Lower lobe of right lung (tissue), 2 donors: Measurements from ENCODE around the gene TMEM107. TPM values are rescaled to one million over a fixed set of nuclear protein-coding genes. Genes with fewer than 3 reads are reported as not detected.
A peak's percentile ranks its signal among the peaks of the same experiment; 100 is the strongest.
"Not testable (repeated sequence)": the region's sequence is repeated elsewhere in the genome, so short reads cannot be mapped to it uniquely, and the experiment has no call there.

Experiments used
- ATAC-seq, 2 donors: fragments of 200-7000 bp; cut with Tn5 transposase; one replicate each; pipeline ENCODE4 v1.9.1; 2020 to 2022; ENCODE audit warnings: mild to moderate bottlenecking in 2 of 2, moderate library complexity in 2 of 2
- DNase-seq: peaks from one replicate; pipeline ENCODE4 v3.0.0-alpha.2; 2020
- H3K27ac ChIP-seq: fragments of 200-600 bp; one replicate; pipeline ENCODE4 v1.8.0; 2022
- H3K27me3 ChIP-seq: fragments of 200-600 bp; one replicate; pipeline ENCODE4 v1.8.0; 2022; ENCODE audit warnings: low read depth
- H3K36me3 ChIP-seq: fragments of 200-600 bp; one replicate; pipeline ENCODE4 v1.8.0; 2022; ENCODE audit warnings: mild to moderate bottlenecking
- H3K4me1 ChIP-seq: fragments of 200-600 bp; one replicate; pipeline ENCODE4 v1.8.0; 2022
- H3K4me3 ChIP-seq: fragments of 200-600 bp; one replicate; pipeline ENCODE4 v1.8.0; 2022; ENCODE audit warnings: mild to moderate bottlenecking
- H3K9me3 ChIP-seq: fragments of 200-600 bp; one replicate; pipeline ENCODE4 v1.8.0; 2022
- CTCF ChIP-seq: fragments of 200-600 bp; IDR thresholded peaks from one replicate; pipeline ENCODE4 v1.8.0; 2022; ENCODE audit warnings: antibody characterized with exemption, mild to moderate bottlenecking
- intact Hi-C: fragments of 100-400 bp; cut with DNase I; formaldehyde crosslinking; loops from one replicate; pipeline ENCODE4 v1.11.0; 2022
- total RNA-seq: library from RNA; stranded (reverse); fragmentation: NEBNext Ultra II Directional; extraction: Animal tissue kit (Norgen Biotek cat#: 25700); gene quantifications from one replicate; pipeline ENCODE4 v1.2.1, GENCODE V29; 2021
- donor health status: DM: no; HTN: yes; CAD: no; lungs with severe emphysema.

Gene TMEM107
- total RNA-seq, 1 donor from 2014 or later = 12.9 TPM

GRCh38 chr17:8222380-8222629, 46.1 kb upstream of the TMEM107 start:
- Histone ChIP-seq H3K27ac (peak overlapping the region; percentile 99), H3K4me1 (peaks cover 26% of the 10 kb centered on the region), H3K9me3 (no peaks in the 10 kb centered on the region), H3K36me3 (peaks cover 2% of the 10 kb centered on the region), H3K4me3 (peak overlapping the region; percentile 60), H3K27me3 (no peaks in the 10 kb centered on the region)
- no peak for TF ChIP-seq CTCF
- DNase-seq (no peak), ATAC-seq (no peak)
- intact Hi-C loops = no loop called here

DNA sequence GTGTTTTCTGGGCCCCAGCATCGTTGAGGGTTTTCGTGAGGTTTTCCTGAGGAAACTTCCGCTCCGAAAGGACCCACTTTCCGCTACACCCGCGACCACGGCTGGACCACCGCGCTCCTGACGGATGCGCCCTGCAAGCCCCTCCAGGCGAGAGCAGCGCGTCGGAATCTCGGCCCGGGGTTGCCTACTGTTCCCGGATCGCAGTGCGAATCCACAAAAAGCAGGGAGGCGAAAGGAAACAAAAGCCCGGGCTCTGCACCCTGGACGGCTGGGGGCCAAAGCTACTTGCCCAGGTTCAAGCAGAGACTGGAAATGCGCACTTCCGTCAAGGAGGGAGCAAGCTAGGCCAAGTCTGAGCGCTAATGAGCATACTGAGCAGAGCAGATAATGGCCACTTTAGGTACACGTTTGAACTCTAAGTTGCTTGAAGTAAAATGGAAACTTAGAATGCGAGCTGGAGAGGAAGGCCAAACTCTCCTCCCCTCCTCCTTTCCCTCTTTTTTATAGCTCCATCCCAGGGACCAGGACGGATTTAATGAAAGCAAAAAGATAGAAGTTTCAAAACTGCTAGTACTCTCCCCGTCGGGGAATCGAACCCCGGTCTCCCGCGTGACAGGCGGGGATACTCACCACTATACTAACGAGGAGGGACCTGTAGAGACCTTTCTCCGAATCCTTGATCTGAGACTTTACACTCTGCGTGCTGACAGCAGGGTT, 45.6 kb upstream of the TMEM107 start:
- DNase-seq = peak; percentile 78
- H3K4me3 ChIP-seq = peak overlapping the region; percentile 60
- H3K36me3 ChIP-seq = no peaks in the 10 kb centered on the region
- ATAC-seq = peak; percentile 77 to 84
- H3K4me1 ChIP-seq = peaks cover 22% of the 10 kb centered on the region
- TF ChIP-seq CTCF = no peak
- H3K27me3 ChIP-seq = no peaks in the 10 kb centered on the region
- H3K27ac ChIP-seq = peak overlapping the region; percentile 99
- intact Hi-C loops = no loop called here
- H3K9me3 ChIP-seq = no peaks in the 10 kb centered on the region

DNA sequence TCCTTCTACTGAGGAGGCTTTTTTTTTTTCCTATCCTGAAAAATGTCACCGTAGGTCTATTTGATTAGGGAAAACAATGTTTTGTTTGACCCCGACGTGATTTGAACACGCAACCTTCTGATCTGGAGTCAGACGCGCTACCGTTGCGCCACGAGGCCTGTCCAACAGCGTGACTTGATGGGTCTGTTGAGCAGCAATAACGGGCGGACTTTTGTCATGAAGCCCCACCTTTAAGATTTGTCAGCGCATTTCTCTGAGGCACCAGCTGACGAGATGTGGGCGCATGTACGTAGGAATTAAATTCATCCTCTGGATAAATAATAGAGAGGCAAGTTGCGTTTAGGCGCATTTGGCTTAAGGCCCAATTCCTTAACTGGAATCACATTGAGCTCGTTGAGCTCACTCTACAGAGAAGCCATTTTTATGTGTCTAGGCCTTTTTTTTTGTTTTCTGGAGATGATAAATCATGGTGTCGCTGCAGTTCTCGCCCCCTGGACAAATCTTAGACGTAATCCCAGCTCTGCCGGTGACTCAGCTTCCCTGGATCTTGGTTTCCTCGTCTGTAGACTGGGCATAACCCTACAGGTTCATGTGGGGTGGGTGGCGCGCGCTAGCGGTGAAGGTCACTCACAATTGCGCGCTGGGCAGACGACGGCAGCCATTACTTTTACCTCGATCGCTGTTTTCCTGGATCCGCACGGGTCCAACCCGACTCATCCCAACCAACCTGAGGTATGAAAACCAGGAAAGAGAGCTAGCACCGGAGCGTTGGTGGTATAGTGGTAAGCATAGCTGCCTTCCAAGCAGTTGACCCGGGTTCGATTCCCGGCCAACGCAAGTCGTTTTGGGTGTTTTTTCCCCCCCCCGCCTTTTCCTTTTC, 44.8 kb upstream of the TMEM107 start:
- Histone ChIP-seq H3K27ac (peak overlapping the region; percentile 99), H3K36me3 (no peaks in the 10 kb centered on the region), H3K27me3 (no peaks in the 10 kb centered on the region), H3K4me1 (peaks cover 20% of the 10 kb centered on the region), H3K9me3 (no peaks in the 10 kb centered on the region), H3K4me3 (peak overlapping the region; percentile 60)
- intact Hi-C loops = no loop called here
- peak; percentile 85 for DNase-seq
- ATAC-seq = peak; percentile 82
- TF ChIP-seq CTCF = peak; percentile 5

DNA sequence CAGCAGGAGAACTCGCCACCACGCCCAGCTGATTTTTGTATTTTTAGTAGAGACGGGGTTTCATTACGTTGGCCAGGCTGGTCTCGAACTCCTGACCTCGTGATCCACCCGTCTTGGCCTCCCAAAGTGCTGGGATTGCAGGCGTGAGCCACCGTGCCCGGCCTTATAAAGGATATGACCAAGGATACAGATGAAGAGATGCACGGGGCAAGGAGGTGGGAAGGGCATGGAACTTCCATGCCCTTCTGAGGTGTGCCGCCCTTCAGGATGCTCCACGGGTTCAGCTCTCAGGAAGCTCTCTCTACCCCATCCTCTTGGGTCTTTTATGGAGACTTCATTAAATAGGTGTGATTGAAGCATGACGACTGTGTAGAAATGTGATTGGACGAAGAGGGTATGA, 37.8 kb upstream of the TMEM107 start:
- intact Hi-C loops, ATAC-seq, DNase-seq, H3K36me3 ChIP-seq, H3K9me3 ChIP-seq, H3K27ac ChIP-seq, H3K27me3 ChIP-seq, H3K4me3 ChIP-seq: not testable (repeated sequence)
- peaks cover 15% of the 10 kb centered on the region for H3K4me1 ChIP-seq

DNA sequence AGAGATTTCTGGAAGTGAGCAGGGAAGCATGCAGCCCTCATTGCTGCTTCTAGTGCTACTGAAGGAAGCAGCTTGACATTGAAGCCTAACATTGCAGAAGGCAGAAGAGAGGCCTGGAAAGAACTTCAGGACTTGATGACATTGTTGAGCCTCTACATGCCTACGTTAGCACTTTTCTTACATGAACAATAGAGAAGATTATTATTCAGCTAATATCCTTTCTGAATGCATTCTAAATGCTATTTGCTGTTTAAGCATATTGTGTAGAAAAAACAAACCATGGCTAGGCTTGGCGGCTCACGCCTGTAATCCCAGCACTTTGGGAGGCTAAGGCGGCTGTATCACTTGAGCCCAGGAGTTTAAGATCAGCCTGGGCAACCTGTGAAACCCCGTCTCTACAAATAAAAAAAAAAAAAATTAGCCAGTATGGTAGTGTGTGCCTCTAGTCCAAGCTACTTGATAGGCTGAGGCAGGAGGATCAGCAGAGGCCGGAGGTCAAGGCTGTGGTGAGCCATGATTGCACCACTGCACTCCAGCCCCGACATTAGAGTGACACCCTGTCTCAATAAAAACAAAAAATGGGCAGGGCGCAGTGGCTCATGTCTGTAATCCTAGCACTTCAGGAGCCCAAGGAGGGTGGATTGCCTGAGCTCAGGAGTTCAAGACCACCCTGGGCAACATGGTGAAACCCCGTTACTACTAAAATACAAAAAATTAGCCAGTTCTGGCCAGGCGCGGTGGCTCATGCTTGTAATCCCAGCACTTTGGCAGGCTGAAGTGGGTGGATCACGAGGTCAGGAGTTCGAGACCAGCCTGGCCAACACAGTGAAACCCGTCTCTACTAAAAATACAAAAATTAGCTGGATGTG, 36.4 kb upstream of the TMEM107 start:
- Histone ChIP-seq H3K27ac (no peak overlapping the region), H3K36me3 (no peaks in the 10 kb centered on the region), H3K9me3 (no peaks in the 10 kb centered on the region), H3K27me3 (no peaks in the 10 kb centered on the region), H3K4me1 (peaks cover 15% of the 10 kb centered on the region), H3K4me3 (no peak overlapping the region)
- ATAC-seq = peak in 1 of 2 donors; percentile 51
- no peak for DNase-seq
- intact Hi-C loops = no loop called here
- TF ChIP-seq CTCF = no peak
